Stimulated activated CD4-positive, alpha-beta T cell treated with anti-CD3 and anti-CD28 coated beads, Interleukin-12 subunit alpha, Interleukin-12 subunit beta, amount 100 ng/mL, for 48 hours (primary cell): Measurements from ENCODE around the gene IGFBP5.

Experiments used
- DNase-seq, 3 donors: peaks; one replicate each; pipeline ENCODE4 v3.0.0-alpha.2; 2020; ENCODE audit warnings: low read depth in 2 of 3, low spot score in 1 of 3

IGFBP5 gene

GRCh38 chr2:216645636-216645950, 49.8 kb downstream of the IGFBP5 start:
- DNase-seq = no peak

GRCh38 chr2:216644842-216645635, 50.3 kb downstream of the IGFBP5 start:
- DNase-seq = no peak

GRCh38 chr2:216643986-216644659, 51.2 kb downstream of the IGFBP5 start:
- no peak for DNase-seq

- DNase-seq = no peak
Observed at GRCh38 chr2:216637472-216637871, 57.9 kb downstream of the IGFBP5 start.

GRCh38 chr2:216636551-216637450, 58.5 kb downstream of the IGFBP5 start:
- DNase-seq = no peak

GRCh38 chr2:216635701-216636550, 59.4 kb downstream of the IGFBP5 start:
- DNase-seq = no peak

- DNase-seq = no peak
Observed at GRCh38 chr2:216635171-216635570, 60.2 kb downstream of the IGFBP5 start.

GRCh38 chr2:216634370-216635148, 60.8 kb downstream of the IGFBP5 start:
- DNase-seq = no peak

GRCh38 chr2:216633616-216634369, 61.6 kb downstream of the IGFBP5 start:
- no peak for DNase-seq

GRCh38 chr2:216632952-216633615, 62.3 kb downstream of the IGFBP5 start, which contains the start of gene IGFBP2:
Gene IGFBP2, plus strand, starts transcription at chr2:216633420. Its CDS starts 104 bp downstream, at chr2:216633524.
- no peak for DNase-seq

GRCh38 chr2:216632346-216632951, 62.9 kb downstream of the IGFBP5 start:
- no peak for DNase-seq

GRCh38 chr2:216629784-216630183, 65.6 kb downstream of the IGFBP5 start:
- no peak for DNase-seq

GRCh38 chr2:216626875-216627245, 68.5 kb downstream of the IGFBP5 start:
- no peak for DNase-seq

- DNase-seq = no peak
Observed at GRCh38 chr2:216626168-216626874, 69.0 kb downstream of the IGFBP5 start.

- DNase-seq = no peak
Observed at GRCh38 chr2:216624251-216624650, 71.1 kb downstream of the IGFBP5 start.

- DNase-seq = no peak
Observed at GRCh38 chr2:216622526-216622925, 72.8 kb downstream of the IGFBP5 start.
